Activated naive CD8-positive, alpha-beta T cell treated with anti-CD3 and anti-CD28 coated beads, Interleukin-2, amount 10 ng/mL, durations not matched to agents 7 days and 5 days (primary cell): ENCODE data around the gene MYH10. TPM values are rescaled to one million over a fixed set of nuclear protein-coding genes. Genes with fewer than 3 reads are reported as not detected.
"Not testable (repeated sequence)": the region's sequence is repeated elsewhere in the genome, so short reads cannot be mapped to it uniquely, and the experiment has no call there.

Experiments
- ATAC-seq: fragments of 150-1000 bp; cut with Tn5 transposase; one replicate; pipeline ENCODE4 v1.10.0; 2021; ENCODE audit warnings: low read depth, moderate library complexity
- POLR2A ChIA-PET: fragments of 350-600 bp; sonication (Branson Sonifier 250); formaldehyde crosslinking; loops from one replicate; lab custom pipeline; 2021; ENCODE audit warnings: antibody characterized with exemption; lab: Charles Lee
- DNase-seq: peaks from one replicate; pipeline ENCODE4 v3.0.0; 2021
- H3K27ac Mint-ChIP-seq: one replicate; pipeline ENCODE4 v1.8.0; 2022; ENCODE audit warnings: mild to moderate bottlenecking, mixed read lengths
- H3K27me3 Mint-ChIP-seq: one replicate; pipeline ENCODE4 v1.8.0; 2022; ENCODE audit warnings: mild to moderate bottlenecking, moderate library complexity, mixed read lengths
- H3K36me3 Mint-ChIP-seq: one replicate; pipeline ENCODE4 v1.8.0; 2021; ENCODE audit warnings: mild to moderate bottlenecking, mixed read lengths
- H3K4me1 Mint-ChIP-seq: one replicate; pipeline ENCODE4 v1.8.0; 2021; ENCODE audit warnings: mixed read lengths
- H3K4me3 Mint-ChIP-seq: one replicate; pipeline ENCODE4 v1.8.0; 2022; ENCODE audit warnings: mild to moderate bottlenecking, moderate library complexity, mixed read lengths
- H3K9me3 Mint-ChIP-seq: one replicate; pipeline ENCODE4 v1.8.0; 2021; ENCODE audit warnings: mixed read lengths
- total RNA-seq, 2 experiments: library from RNA; stranded (reverse); gene quantifications; one replicate each; pipeline ENCODE4 v1.2.3, GENCODE V29; 2021

The MYH10 gene
- total RNA-seq, 2 experiments from 2014 or later, result 12.8 to 14.4 TPM

DNA sequence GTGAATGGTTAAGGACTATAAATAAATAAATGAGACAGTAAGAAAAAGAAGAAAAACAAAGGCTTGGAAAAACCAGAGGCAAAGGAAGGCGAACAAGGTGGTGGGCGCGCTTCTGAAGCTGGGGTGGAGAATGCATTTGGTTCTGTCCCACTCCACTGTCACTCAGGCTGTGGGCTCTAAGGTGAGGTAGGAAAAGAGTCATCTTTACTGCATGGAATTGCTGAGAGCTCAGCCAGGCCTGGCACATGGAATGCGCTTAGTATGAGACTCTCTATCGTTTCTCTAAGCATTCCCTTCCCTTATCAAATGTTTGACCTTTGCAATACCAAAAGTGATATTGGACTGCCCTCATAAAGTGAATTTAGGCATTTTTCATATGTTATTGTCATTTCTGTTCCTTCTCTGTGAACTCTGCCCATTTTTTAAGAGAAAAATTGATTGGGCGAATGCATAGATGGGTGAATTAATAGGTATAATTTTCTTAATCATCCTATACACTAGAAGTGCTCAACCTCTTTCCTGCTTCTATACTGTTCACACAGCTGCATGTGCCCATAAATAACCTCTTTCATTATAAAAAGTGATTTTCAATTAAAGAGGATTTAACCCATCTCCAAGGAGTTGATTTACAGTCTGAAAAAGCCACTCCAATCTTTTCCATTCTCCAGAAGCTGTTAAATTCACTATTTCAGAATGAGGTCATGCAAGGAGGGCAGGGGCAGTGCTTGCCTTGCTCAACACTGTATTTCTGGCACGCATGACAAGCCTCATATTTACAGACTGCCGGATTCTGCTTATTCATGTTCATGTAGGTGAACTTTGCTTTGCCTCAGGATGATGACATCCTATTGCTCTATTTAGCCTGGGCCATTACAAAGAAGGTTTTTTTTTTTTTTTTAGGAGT, 87.7 kb downstream of the MYH10 start:
- POLR2A ChIA-PET, result no interaction called here
- no peaks in the 10 kb centered on the region for H3K36me3 Mint-ChIP-seq
- ATAC-seq (no peak), DNase-seq (no peak)
- H3K27ac Mint-ChIP-seq, result no peak overlapping the region
- no peaks in the 10 kb centered on the region for H3K9me3 Mint-ChIP-seq
- H3K4me1 Mint-ChIP-seq, result no peaks in the 10 kb centered on the region
- H3K27me3 Mint-ChIP-seq, result peaks cover 1% of the 10 kb centered on the region
- no peak overlapping the region for H3K4me3 Mint-ChIP-seq

DNA sequence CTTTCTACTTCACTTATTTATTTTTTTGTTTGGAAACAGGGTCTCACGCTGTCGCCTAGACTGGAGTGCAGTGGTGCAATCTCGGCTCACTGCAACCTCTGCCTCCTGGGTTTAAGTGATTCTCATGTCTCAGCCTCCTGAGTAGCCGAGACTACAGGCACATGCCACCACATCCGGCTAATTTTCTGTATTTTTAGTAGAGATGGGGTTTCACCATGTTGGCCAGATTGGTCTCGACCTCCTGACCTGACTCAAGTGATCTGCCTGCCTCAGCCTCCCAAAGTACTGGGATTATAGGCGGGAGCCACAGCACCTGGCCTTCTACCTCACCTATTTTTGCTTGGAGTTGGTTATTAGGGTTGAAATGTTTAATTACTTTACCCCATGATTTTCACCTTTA, 90.5 kb downstream of the MYH10 start:
- H3K9me3 Mint-ChIP-seq, H3K27me3 Mint-ChIP-seq, H3K4me3 Mint-ChIP-seq, H3K27ac Mint-ChIP-seq, H3K4me1 Mint-ChIP-seq, DNase-seq, POLR2A ChIA-PET, H3K36me3 Mint-ChIP-seq, ATAC-seq: not testable (repeated sequence)

DNA sequence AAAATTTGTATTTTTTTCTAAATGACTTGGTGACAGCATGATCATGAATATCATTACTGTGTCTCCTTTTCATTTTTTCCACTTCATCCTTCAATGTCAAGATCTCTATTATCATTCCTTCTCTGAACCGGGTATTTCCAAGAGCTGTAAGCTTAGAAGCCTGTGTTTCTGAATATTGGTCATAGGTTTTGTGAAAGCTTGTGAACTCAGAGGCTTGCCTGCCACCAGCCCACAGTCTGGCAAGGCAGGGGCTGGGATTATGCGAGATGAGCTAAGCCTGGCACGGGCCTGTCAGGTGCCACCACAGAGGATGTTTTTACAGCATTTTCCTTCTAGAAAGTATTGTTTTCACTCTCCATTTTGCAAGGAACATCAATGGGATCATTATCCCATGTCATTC, 92.8 kb downstream of the MYH10 start:
- POLR2A ChIA-PET, result no interaction called here
- no peak for ATAC-seq
- H3K27me3 Mint-ChIP-seq, result peaks cover 1% of the 10 kb centered on the region

DNA sequence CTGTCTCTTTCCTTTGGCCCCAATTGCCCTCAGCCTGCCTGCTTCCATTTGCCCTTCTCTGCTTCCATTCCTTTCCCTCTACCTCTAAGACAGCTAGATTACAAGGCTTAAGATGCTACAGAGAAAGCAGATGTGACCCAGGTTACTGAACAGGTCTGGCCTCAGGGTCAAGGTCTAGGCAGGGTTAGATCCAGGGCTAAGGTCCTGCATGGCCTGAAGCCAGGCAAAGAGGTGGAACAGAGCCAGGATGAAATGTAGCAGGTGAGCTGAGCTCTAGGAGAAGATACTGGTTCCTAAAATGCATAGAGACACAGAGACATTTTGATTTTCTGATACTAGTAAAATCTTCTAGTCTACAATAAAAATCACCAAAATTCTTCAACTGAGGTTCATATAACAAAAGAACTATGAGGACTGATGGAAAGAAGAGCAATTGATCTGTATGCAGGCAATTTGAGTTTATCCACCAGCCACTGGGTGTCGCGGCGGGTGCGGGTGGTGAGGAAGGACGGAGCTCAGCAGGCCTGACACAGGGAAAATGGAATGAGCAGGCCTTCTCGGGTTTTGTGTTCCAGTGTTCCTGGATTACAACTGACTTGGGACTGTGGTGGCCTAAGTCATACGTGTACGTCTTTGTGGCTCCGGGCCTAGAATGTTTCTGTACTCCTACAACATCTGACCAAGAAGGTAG, 95.9 kb downstream of the MYH10 start:
- no peak for ATAC-seq
- POLR2A ChIA-PET, result no interaction called here
- H3K9me3 Mint-ChIP-seq, result no peaks in the 10 kb centered on the region

More for the DNA sequence above, 92.8 kb downstream of the MYH10 start:
- Mint-ChIP-seq H3K4me3 (no peak overlapping the region), H3K4me1 (no peaks in the 10 kb centered on the region), H3K36me3 (no peaks in the 10 kb centered on the region), H3K9me3 (no peaks in the 10 kb centered on the region), H3K27ac (no peak overlapping the region)
- DNase-seq, result no peak

DNA sequence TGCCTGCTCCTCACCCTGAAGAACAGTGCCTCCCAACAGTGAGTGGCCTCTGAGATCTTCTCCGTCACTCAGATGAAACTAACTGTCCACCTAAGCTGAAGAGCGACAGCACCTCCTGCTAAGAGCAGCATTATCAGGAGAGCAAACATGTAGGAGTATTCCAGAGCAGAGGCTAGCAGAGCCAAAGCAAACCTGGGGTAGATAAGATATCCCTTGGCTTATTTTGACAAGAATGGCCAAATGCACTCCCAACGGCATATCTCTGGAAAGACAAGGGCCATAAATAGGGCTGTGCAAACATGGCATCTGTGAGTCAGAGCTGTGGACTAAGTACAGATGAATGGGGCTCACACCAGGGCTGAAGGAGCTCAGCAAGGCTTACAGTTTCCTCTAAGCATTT, 98.5 kb downstream of the MYH10 start:
- H3K36me3 Mint-ChIP-seq, result no peaks in the 10 kb centered on the region
- DNase-seq, result no peak
- no peaks in the 10 kb centered on the region for H3K27me3 Mint-ChIP-seq
- H3K4me1 Mint-ChIP-seq, result no peaks in the 10 kb centered on the region
- no peak for ATAC-seq
- H3K27ac Mint-ChIP-seq, result no peak overlapping the region
- H3K4me3 Mint-ChIP-seq, result no peak overlapping the region
- H3K9me3 Mint-ChIP-seq, result no peaks in the 10 kb centered on the region
- POLR2A ChIA-PET, result no interaction called here

More for the DNA sequence above, 95.9 kb downstream of the MYH10 start:
- Mint-ChIP-seq H3K4me1 (no peaks in the 10 kb centered on the region), H3K27ac (no peak overlapping the region), H3K4me3 (no peak overlapping the region), H3K27me3 (peaks cover 1% of the 10 kb centered on the region), H3K36me3 (no peaks in the 10 kb centered on the region)
- DNase-seq, result no peak

DNA sequence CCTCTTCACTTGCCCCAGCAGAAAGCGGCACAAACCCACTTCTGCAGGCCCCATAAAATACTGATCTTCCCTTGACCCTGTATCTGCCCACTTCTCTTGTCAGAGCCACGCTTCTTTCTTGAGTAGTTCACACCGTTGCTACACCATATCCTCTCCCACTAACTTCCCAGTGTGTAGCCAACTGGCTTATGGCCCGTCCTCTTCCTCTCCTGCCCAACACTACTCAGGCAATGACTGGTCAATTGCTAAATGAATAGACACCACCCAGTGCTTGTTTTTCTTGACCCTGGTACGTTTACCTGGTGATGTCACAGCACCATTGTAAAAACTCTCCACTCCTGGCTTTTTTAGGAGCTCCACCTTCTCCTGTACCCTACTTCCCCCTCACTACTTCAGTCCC, 107.9 kb downstream of the MYH10 start:
- Mint-ChIP-seq H3K27ac (no peak overlapping the region), H3K36me3 (no peaks in the 10 kb centered on the region), H3K9me3 (no peaks in the 10 kb centered on the region), H3K4me1 (no peaks in the 10 kb centered on the region), H3K4me3 (no peak overlapping the region), H3K27me3 (no peaks in the 10 kb centered on the region)
- DNase-seq, result no peak
- no peak for ATAC-seq
- POLR2A ChIA-PET, result no interaction called here

DNA sequence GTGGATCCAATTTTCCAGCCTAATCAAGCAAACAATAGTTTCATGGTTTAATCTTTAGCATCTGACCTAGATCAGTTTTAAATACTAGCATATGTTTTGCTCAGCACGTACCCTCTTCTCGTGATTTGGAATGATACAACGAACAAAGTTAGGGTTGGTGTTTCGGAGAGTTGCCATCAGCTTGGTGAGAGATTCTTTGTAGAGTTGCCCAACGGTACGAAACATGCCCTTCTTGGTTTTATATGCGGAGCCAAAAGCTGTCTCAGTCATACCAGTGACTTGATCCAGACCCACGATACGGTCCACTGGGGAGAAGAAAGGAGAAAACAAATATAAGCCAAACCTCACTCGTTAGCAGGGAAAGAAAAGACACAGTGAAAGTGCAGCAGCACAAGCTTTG, 109.5 kb downstream of the MYH10 start:
- ATAC-seq (no peak), DNase-seq (no peak)
- Mint-ChIP-seq H3K9me3 (no peaks in the 10 kb centered on the region), H3K4me3 (no peak overlapping the region), H3K27ac (no peak overlapping the region), H3K4me1 (no peaks in the 10 kb centered on the region), H3K27me3 (no peaks in the 10 kb centered on the region), H3K36me3 (peaks cover 3% of the 10 kb centered on the region)
- POLR2A ChIA-PET, result no interaction called here

DNA sequence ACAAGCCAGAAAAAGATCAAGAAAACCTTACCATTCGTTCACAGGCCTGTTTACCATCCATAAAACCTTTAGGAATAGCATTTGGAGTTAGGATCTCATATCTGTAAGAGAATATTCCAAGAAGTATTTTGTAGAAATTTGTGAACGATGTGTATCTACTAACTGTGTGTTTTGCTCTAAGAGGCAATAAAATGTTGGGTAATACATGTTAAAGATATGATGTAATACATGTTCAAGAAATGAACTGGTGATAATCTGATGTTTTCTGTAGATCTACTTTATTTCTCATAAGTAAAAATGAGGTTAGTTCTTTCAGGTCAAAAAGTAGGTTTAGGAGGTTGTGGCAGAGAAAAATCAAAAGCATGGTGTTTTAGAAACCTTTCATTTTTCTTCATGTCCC, 111.7 kb downstream of the MYH10 start:
- Mint-ChIP-seq H3K36me3 (peaks cover 3% of the 10 kb centered on the region), H3K4me1 (no peaks in the 10 kb centered on the region), H3K9me3 (no peaks in the 10 kb centered on the region), H3K4me3 (no peak overlapping the region), H3K27me3 (no peaks in the 10 kb centered on the region), H3K27ac (no peak overlapping the region)
- ATAC-seq (no peak), DNase-seq (no peak)
- POLR2A ChIA-PET, result no interaction called here

DNA sequence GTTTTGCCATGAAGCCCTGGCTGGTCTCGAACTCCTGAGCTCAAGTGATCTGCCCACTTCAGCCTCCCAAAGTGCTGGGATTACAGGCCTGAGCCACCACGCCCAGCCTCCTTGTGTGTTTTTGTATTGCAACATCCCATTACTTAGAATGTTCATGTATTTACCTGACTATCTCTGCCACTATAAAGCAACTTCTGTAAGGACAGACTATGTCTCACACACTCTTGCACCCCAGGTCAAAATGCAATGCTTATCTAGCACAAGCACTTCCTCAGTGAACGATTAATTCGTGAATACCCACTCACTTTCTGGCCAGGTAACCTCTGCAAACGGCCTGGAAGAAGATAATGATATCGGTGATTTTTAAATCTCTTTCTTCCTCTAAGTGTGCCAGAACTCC, 112.2 kb downstream of the MYH10 start:
- Mint-ChIP-seq H3K4me3 (no peak overlapping the region), H3K4me1 (no peaks in the 10 kb centered on the region), H3K27ac (no peak overlapping the region), H3K27me3 (no peaks in the 10 kb centered on the region), H3K9me3 (no peaks in the 10 kb centered on the region), H3K36me3 (peaks cover 3% of the 10 kb centered on the region)
- DNase-seq (no peak), ATAC-seq (no peak)
- POLR2A ChIA-PET, result no interaction called here

DNA sequence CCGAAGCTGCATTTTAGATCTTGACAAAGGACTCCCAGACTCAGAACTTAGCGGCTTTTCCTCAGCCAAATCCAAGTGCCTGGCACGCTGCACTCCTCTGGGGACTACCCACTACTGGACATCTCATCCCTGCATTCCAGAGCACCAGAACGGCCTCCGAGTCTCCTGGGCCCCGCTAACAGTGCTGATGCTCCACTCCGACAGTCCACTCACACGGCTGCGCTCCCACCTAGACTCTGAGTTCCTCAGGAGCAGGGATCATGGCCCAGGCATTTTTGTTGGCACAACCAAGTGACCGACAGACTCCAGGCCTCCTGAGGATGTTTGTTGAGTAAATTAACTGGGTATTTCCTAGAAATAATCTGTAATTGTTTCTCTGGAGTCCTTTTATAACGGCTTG, 115.7 kb downstream of the MYH10 start:
- H3K27me3 Mint-ChIP-seq, result no peaks in the 10 kb centered on the region
- H3K36me3 Mint-ChIP-seq, result peaks cover 3% of the 10 kb centered on the region
- no peaks in the 10 kb centered on the region for H3K9me3 Mint-ChIP-seq
- H3K4me3 Mint-ChIP-seq, result no peak overlapping the region
- no peak for ATAC-seq
- H3K27ac Mint-ChIP-seq, result no peak overlapping the region
- no peak for DNase-seq
- POLR2A ChIA-PET, result no interaction called here
- H3K4me1 Mint-ChIP-seq, result no peaks in the 10 kb centered on the region

DNA sequence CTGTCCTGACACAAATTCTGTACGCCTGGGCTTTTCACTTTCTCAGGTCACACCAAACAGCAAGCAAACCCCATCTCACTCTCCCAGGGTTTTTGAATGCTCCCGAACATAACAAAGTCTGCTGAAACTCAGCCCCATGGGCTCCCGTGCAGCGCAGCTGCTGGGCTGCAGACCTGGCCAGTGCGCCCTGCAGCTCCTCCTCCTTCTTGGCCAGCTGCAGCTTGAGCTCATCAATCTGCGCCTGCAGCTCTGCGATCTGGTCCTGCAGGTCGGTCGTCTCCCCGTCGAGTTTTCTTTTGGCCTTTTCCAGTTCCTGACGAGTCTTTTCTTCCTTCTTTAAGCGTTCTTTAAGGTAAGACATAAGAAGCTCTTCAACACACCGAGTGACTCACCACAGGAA, 124.4 kb downstream of the MYH10 start:
- Mint-ChIP-seq H3K4me1 (no peaks in the 10 kb centered on the region), H3K27ac (no peak overlapping the region), H3K36me3 (no peaks in the 10 kb centered on the region), H3K9me3 (no peaks in the 10 kb centered on the region), H3K4me3 (no peak overlapping the region), H3K27me3 (no peaks in the 10 kb centered on the region)
- DNase-seq (no peak), ATAC-seq (no peak)
- POLR2A ChIA-PET, result interaction anchor here (0.7 kb wide), 1 partner anchor 300 kb away, joined by 4 read pairs; no protein-coding TSS in a partner anchor

DNA sequence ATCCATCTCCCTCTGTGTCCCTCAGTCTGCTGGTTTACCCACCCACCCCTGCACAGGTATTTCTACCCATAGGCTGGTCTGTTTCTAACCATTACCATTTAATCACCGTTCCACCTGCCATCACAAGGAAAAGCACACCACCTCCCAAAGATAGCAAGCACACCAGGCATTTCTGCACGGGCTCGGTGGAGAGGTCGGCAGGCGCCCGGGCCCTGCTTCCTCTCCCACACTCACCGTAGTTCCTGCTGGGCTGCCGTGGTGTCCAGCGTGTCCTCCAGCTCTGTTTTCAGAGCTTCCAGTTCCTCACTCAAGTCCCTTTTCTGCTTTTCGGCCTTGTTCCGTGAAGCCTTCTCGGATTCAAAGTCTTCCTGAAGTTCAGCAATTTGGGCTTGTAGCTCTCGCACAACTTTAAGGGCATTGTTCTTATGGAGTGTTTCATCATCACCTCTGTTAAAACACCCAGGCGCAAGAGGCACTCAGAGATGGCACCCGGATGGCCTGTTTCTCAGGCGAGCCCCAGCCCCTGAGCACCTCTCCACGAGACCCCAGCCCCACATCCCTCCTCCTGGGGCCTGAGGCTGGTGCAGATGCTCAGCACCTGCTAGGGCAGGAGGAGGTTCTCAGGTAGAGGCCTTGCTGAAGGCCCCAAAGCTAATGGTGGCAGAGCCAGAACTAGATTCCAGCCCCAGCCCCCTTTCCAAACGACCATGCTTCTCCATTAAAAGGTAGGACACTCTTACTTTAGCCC, 125.9 kb downstream of the MYH10 start:
- no peak for DNase-seq
- no peaks in the 10 kb centered on the region for H3K36me3 Mint-ChIP-seq
- H3K4me1 Mint-ChIP-seq, result peaks cover 4% of the 10 kb centered on the region
- no peaks in the 10 kb centered on the region for H3K27me3 Mint-ChIP-seq
- no peak for ATAC-seq
- POLR2A ChIA-PET, result no interaction called here
- H3K4me3 Mint-ChIP-seq, result no peak overlapping the region
- no peaks in the 10 kb centered on the region for H3K9me3 Mint-ChIP-seq
- H3K27ac Mint-ChIP-seq, result no peak overlapping the region

DNA sequence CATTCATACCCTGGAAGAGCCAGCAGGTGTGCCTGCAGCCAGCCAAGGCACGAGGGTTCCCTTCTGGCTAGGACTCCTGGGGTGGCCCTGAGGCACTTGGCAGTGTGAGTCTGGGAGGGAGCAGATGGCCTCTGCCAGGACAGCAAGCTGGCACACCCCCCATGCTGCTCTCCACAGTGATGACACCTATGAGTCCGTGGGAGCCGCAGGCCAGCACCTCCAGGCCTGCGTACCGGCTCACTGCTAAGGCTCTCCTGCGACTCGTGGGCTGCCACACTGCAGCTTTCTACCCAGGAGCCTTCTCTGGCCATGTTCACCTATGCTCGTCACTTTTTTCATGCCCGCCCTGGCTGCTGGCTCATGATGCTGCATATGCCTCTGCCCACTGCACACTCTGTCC, 126.7 kb downstream of the MYH10 start:
- H3K9me3 Mint-ChIP-seq, result no peaks in the 10 kb centered on the region
- no peak for DNase-seq
- no peak overlapping the region for H3K27ac Mint-ChIP-seq
- H3K27me3 Mint-ChIP-seq, result no peaks in the 10 kb centered on the region
- no peak for ATAC-seq
- peaks cover 7% of the 10 kb centered on the region for H3K4me1 Mint-ChIP-seq
- H3K4me3 Mint-ChIP-seq, result no peak overlapping the region
- POLR2A ChIA-PET, result no interaction called here
- H3K36me3 Mint-ChIP-seq, result no peaks in the 10 kb centered on the region
